AG09319 (cell line): ENCODE results near the gene KCNJ10.

Source experiments
- DNase-seq: peaks from one replicate; pipeline ENCODE4 v3.0.0-alpha.2; 2010; ENCODE audit warnings: low read depth; ENCODE audit errors: extremely low read depth
- TF ChIP-seq, protein P1 (sequence below): IDR thresholded peaks from 2 replicates; pipeline ENCODE4 v1.5.1; 2011; ENCODE audit warnings: low read depth, mild to moderate bottlenecking, inconsistent platforms, low read length, moderate library complexity

Gene KCNJ10

DNA sequence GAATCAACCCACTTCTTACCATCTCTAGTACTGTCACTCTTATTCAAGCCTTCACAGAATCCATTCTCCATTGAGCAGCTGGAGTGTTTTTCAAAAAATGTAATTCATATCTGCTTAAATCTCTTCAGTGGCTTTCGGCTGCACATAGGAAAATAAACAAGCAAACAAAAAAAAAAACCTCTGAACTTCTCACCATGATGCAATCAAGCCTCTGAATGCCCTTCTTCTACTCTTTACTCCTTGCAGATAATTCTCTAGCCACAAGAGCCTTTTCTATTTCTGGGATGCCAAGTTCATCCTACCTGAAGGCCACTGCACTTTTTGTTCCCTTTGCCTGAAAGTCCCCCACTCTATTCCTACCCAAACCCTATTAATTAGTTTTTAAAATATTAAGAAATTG, 52.4 kb downstream of the KCNJ10 start:
- TF ChIP-seq, protein P1, sequence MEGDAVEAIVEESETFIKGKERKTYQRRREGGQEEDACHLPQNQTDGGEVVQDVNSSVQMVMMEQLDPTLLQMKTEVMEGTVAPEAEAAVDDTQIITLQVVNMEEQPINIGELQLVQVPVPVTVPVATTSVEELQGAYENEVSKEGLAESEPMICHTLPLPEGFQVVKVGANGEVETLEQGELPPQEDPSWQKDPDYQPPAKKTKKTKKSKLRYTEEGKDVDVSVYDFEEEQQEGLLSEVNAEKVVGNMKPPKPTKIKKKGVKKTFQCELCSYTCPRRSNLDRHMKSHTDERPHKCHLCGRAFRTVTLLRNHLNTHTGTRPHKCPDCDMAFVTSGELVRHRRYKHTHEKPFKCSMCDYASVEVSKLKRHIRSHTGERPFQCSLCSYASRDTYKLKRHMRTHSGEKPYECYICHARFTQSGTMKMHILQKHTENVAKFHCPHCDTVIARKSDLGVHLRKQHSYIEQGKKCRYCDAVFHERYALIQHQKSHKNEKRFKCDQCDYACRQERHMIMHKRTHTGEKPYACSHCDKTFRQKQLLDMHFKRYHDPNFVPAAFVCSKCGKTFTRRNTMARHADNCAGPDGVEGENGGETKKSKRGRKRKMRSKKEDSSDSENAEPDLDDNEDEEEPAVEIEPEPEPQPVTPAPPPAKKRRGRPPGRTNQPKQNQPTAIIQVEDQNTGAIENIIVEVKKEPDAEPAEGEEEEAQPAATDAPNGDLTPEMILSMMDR = no peak
- no peak for DNase-seq

DNA sequence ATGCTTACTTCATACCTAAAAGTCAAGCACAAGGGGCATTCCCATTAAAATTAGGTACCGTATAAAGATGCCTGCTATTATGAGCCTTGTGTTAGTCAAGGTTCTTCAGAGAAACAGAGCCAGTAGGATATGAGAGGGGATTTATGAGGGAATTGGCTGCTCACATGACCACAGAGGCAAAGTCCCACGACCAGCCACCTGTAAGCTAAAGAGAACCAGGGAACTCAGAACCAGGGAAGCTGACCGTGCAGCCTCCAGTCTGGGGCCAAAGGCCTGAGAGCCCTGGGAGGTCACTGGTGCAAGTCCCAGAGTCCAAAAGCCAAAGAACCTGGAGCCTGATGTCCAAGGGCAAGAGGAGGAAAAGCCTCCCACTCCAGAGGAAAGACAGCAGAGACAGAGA, 58.2 kb downstream of the KCNJ10 start:
- TF ChIP-seq, protein P1 = no peak

DNA sequence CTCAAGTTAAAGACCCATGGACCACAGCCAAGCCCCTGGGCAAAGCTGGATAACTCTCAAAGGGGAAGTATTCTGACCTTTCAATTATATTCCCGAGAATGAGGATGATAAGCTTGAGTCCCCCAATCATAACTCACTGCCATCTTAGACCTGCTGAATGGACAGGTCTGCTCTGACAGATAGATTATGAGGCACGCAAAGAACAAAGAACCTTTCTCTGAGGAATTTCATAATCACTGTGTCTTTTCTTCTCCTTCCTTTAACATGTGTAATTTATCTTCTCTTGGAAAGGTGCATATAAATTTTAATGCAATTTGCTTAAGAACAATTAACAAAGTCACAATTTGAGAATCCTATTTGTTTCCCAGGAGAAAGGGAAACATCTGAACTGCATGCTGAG, 60.2 kb downstream of the KCNJ10 start:
- no peak for DNase-seq
- TF ChIP-seq, protein P1 = no peak

More for the DNA sequence above, 58.2 kb downstream of the KCNJ10 start:
- DNase-seq = no peak

DNA sequence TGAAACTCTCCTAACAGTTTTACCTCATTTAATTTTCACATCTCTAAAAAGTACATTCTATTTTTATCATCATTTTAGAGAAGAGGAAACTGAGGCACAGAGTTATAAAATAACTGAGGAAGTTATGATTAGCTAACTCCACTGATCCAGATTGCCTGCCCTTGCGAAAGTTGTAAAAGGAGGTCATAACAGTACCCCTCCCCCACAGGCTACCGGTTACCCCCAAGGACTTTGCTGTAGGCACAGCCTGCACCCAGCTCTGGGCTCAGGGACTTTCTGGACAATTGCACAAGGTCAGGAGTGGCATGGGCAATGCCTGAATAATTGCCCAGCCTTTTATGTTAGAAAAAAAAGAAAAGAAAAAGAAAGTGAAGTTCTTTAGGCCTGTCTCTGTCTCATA, 60.9 kb downstream of the KCNJ10 start:
- TF ChIP-seq, protein P1 = no peak
- no peak for DNase-seq

DNA sequence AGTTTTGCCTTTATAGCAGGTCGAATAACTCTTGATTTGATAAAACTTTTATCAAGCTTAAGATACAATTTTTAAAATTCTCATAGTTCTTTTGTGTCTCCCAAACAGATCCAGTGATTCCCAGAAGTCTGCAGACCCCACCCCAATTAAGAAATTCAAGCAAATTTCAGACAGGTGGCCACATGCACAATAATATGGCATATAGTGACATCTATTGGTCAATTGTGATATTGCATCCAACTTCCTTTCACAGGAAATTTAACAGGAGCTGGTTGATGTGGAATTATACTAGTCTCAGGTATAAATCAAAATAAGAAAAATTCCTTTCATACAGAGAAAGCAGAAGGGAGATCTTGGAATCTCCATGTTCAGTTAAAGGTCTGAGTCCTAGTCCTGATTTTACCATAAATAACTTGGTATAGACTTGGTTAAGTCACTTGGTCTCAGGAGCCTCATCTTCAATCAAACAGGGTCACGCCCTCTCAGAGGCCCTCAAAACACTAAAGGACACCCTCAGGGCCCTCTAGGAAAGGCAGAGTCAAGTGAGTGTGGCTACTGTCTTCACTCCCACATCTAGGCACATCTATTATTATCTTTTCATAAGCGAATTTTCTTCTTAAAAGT, 62.3 kb downstream of the KCNJ10 start:
- TF ChIP-seq, protein P1 = peak; percentile 60
- no peak for DNase-seq

DNA sequence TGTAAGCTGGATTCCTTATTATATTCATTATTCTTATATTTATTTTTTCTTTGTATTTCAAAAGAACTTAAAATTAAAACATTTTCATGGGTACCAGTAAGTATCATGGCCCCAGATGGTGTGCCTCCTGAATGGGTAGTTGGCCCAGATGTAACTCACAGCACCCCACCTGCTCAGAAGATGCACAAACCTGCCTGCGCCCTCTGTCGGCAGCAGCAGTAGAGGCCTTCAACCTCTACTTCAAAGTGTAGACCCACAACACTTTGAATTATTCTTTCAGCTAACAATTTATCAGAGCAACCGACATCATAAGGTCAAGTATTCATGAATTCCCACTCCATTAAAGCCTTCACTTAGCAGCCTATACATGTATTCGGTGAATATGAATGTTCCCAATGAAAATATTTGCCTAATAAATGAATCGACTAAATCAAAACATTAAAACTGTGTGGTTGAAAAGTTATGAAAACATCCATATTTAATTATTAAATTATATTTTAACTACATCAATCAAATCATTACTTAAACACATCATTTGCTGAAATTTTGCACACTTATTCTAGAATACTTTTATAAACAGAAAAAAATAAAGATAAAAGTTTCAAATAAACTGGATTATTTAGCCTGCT, 63.5 kb downstream of the KCNJ10 start:
- TF ChIP-seq, protein P1 = peak; percentile 97
- peak; percentile 25 for DNase-seq

DNA sequence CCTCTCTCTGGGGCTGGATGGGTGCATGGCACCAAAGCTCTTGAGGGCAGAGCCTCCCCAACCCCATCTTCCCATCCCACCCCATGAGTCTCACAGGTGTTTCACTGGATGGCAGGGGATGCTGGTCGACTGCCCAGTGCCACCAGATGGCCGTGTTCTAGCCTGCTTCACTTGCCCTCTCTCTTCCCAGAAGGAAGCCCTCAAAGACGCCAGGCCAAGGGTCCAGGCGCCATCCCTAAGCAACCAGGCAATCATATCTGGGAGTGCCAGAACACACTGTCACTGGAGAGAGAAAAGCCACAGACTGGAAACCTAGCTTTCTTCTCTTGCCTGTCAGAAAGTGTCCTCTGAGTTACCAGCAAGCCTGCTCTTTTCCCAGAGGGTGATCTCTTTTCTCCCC, 64.9 kb downstream of the KCNJ10 start:
- DNase-seq = no peak
- TF ChIP-seq, protein P1 = no peak
